Neuronal stem cell (in vitro differentiated cells): ENCODE data around the gene HNRNPLL.

Experiments
- DNase-seq: peaks from one replicate; pipeline ENCODE4 v3.0.0-alpha.2; 2013; ENCODE audit warnings: low spot score
- H2AFZ ChIP-seq: one replicate; pipeline ENCODE4 v1.6.1; 2013; ENCODE audit warnings: mild to moderate bottlenecking, low read length, inconsistent platforms
- H2AK5ac ChIP-seq: 2 replicates; pipeline ENCODE4 v1.6.1; 2013; ENCODE audit warnings: low read depth, mild to moderate bottlenecking, inconsistent platforms, low read length, moderate library complexity, mixed read lengths
- H2BK120ac ChIP-seq: 2 replicates; pipeline ENCODE4 v1.6.1; 2013; ENCODE audit warnings: low read depth, mild to moderate bottlenecking, inconsistent platforms, low read length, moderate library complexity, mixed read lengths
- H2BK12ac ChIP-seq: one replicate; pipeline ENCODE4 v1.6.1; 2013; ENCODE audit warnings: low read length, inconsistent platforms
- H2BK15ac ChIP-seq: 2 replicates; pipeline ENCODE4 v1.6.1; 2013; ENCODE audit warnings: mild to moderate bottlenecking, low read length, inconsistent platforms, mixed read lengths
- H2BK5ac ChIP-seq: one replicate; pipeline ENCODE4 v1.6.1; 2013; ENCODE audit warnings: inconsistent platforms, mild to moderate bottlenecking, low read length, moderate library complexity
- H3K14ac ChIP-seq: one replicate; pipeline ENCODE4 v1.6.1; 2013; ENCODE audit warnings: low read length, inconsistent platforms
- H3K18ac ChIP-seq: 2 replicates; pipeline ENCODE4 v1.6.1; 2013; ENCODE audit warnings: low read length, inconsistent platforms
- H3K23ac ChIP-seq: 2 replicates; pipeline ENCODE4 v1.6.1; 2013; ENCODE audit warnings: low read depth, mild to moderate bottlenecking, mixed read lengths, low read length, inconsistent platforms; ENCODE audit not compliant: poor library complexity
- H3K27ac ChIP-seq: replicated peaks from 3 replicates; pipeline ENCODE4 v1.5.1; 2013; ENCODE audit warnings: low read length, inconsistent platforms
- H3K27me3 ChIP-seq, 3 experiments: 2 replicates each; pipeline ENCODE4 v1.6.1; 2013; ENCODE audit warnings: low read length in 3 of 3, mild to moderate bottlenecking in 2 of 3, inconsistent platforms in 1 of 3, low read depth in 1 of 3, mixed read lengths in 1 of 3, moderate library complexity in 1 of 3; ENCODE audit not compliant: control insufficient read depth in 3 of 3, insufficient read depth in 3 of 3
- H3K36me3 ChIP-seq, 2 donors: replicated peaks in 1 of 2; 2 replicates each; pipeline ENCODE4 v1.6.1; 2013; ENCODE audit warnings: low read length in 2 of 2; ENCODE audit not compliant: control insufficient read depth in 2 of 2, insufficient read depth in 2 of 2
- H3K4ac ChIP-seq: 2 replicates; pipeline ENCODE4 v1.6.1; 2013; ENCODE audit warnings: inconsistent platforms, mild to moderate bottlenecking, low read length, moderate library complexity
- H3K4me1 ChIP-seq, 2 donors: 1 replicate in 1 of 2; 2 replicates in 1 of 2; pipeline ENCODE4 v1.6.1; 2013; ENCODE audit warnings: low read length in 2 of 2, low read depth in 1 of 2; ENCODE audit not compliant: control insufficient read depth in 2 of 2, insufficient read depth in 1 of 2
- H3K4me2 ChIP-seq: one replicate; pipeline ENCODE4 v1.6.1; 2013; ENCODE audit warnings: mild to moderate bottlenecking, low read length, inconsistent platforms; ENCODE audit not compliant: insufficient read depth, poor library complexity, severe bottlenecking
- H3K4me3 ChIP-seq, 2 donors: 2 replicates each; pipeline ENCODE4 v1.5.1; 2013; ENCODE audit warnings: low read length in 2 of 2, mild to moderate bottlenecking in 2 of 2, inconsistent platforms in 1 of 2, moderate library complexity in 1 of 2
- H3K79me1 ChIP-seq: one replicate; pipeline ENCODE4 v1.6.1; 2013; ENCODE audit warnings: low read depth, mild to moderate bottlenecking, inconsistent platforms, low read length, moderate library complexity
- H3K9ac ChIP-seq: one replicate; pipeline ENCODE4 v1.6.1; 2013; ENCODE audit warnings: mild to moderate bottlenecking, low read depth, low read length, inconsistent platforms; ENCODE audit not compliant: poor library complexity
- H3K9me3 ChIP-seq, 2 donors: replicated peaks in 1 of 2; 2 replicates each; pipeline versions ENCODE3 to v1.6.1; 2013; ENCODE audit warnings: low read length in 2 of 2, mild to moderate bottlenecking in 2 of 2, inconsistent platforms in 1 of 2, low read depth in 1 of 2, mixed read lengths in 1 of 2, moderate library complexity in 1 of 2; ENCODE audit not compliant: control insufficient read depth in 2 of 2, insufficient read depth in 1 of 2
- H4K8ac ChIP-seq: one replicate; pipeline ENCODE4 v1.6.1; 2013; ENCODE audit warnings: low read depth, mild to moderate bottlenecking, inconsistent platforms, low read length, moderate library complexity
- H4K91ac ChIP-seq: one replicate; pipeline ENCODE4 v1.6.1; 2013; ENCODE audit warnings: low read length, low read depth, mild to moderate bottlenecking, inconsistent platforms; ENCODE audit not compliant: poor library complexity
- WGBS, 2 donors: extraction: QIAGEN DNeasy Blood & Tissue Kit; methylation state at CpG; one replicate each; pipeline ENCODE4 v1.1.7; 2013; ENCODE audit warnings: missing lambda C conversion rate in 2 of 2, mixed read lengths in 1 of 2; ENCODE audit not compliant: insufficient read length in 2 of 2, insufficient replicate concordance in 1 of 2; ENCODE audit errors: extremely low coverage in 2 of 2; 5-methylcytosine and 5-hydroxymethylcytosine counted together

The HNRNPLL gene

GRCh38 chr2:38633895-38634294, 31.2 kb upstream of the HNRNPLL start:
- Histone ChIP-seq H3K4ac (no peak overlapping the region), H4K8ac (no peak overlapping the region), H3K4me1 (no peaks in the 10 kb centered on the region), H3K23ac (no peak overlapping the region), H2BK120ac (no peak overlapping the region), H3K79me1 (no peaks in the 10 kb centered on the region), H3K9me3 (peaks cover 2 to 4% of the 10 kb centered on the region in 2 donors), H3K4me3 (no peak overlapping the region), H3K9ac (no peak overlapping the region), H2BK12ac (no peak overlapping the region), H4K91ac (no peak overlapping the region), H2AFZ (no peak overlapping the region), H2BK15ac (no peak overlapping the region), H2BK5ac (no peak overlapping the region), H3K18ac (no peak overlapping the region), H3K36me3 (no peaks in the 10 kb centered on the region), H2AK5ac (no peak overlapping the region), H3K27me3 (peaks cover 0 to 4% (median 0%) of the 10 kb centered on the region in 3 experiments), H3K4me2 (no peak overlapping the region), H3K14ac (no peak overlapping the region), H3K27ac (no peak overlapping the region)
- DNase-seq = no peak
- whole genome bisulfite sequencing, 2 donors = no CpG with 5 or more reads among the region's 2 CpGs

- H2AK5ac ChIP-seq = no peak overlapping the region
- H3K4ac ChIP-seq = no peak overlapping the region
- no peak overlapping the region for H3K27ac ChIP-seq
- no peak overlapping the region for H2BK5ac ChIP-seq
- no peak overlapping the region for H3K14ac ChIP-seq
- no peak overlapping the region for H2AFZ ChIP-seq
- H3K36me3 ChIP-seq = no peaks in the 10 kb centered on the region
- H3K4me1 ChIP-seq = no peaks in the 10 kb centered on the region
- H4K91ac ChIP-seq = no peak overlapping the region
- H3K9ac ChIP-seq = no peak overlapping the region
- H3K4me3 ChIP-seq = no peak overlapping the region
- H3K4me2 ChIP-seq = no peak overlapping the region
- no peak overlapping the region for H4K8ac ChIP-seq
- no peak for DNase-seq
- peaks cover 2 to 4% of the 10 kb centered on the region in 2 donors for H3K9me3 ChIP-seq
- no peaks in the 10 kb centered on the region for H3K79me1 ChIP-seq
- no peak overlapping the region for H2BK120ac ChIP-seq
- no peak overlapping the region for H3K18ac ChIP-seq
- H3K27me3 ChIP-seq = peaks cover 0 to 4% (median 0%) of the 10 kb centered on the region in 3 experiments
- H2BK12ac ChIP-seq = no peak overlapping the region
- no peak overlapping the region for H3K23ac ChIP-seq
- H2BK15ac ChIP-seq = no peak overlapping the region
Measured at GRCh38 chr2:38632980-38633379, 30.3 kb upstream of the HNRNPLL start.

GRCh38 chr2:38631976-38632375, 29.2 kb upstream of the HNRNPLL start:
- Histone ChIP-seq H2AK5ac (no peak overlapping the region), H3K9ac (no peak overlapping the region), H4K8ac (no peak overlapping the region), H3K18ac (no peak overlapping the region), H2BK120ac (no peak overlapping the region), H3K14ac (no peak overlapping the region), H3K4me1 (no peaks in the 10 kb centered on the region), H3K36me3 (no peaks in the 10 kb centered on the region), H3K4me2 (no peak overlapping the region), H2BK15ac (no peak overlapping the region), H2BK5ac (no peak overlapping the region), H2BK12ac (no peak overlapping the region), H3K79me1 (no peaks in the 10 kb centered on the region), H3K4me3 (no peak overlapping the region), H3K4ac (no peak overlapping the region), H3K27me3 (peaks cover 0 to 11% (median 0%) of the 10 kb centered on the region in 3 experiments), H3K27ac (no peak overlapping the region), H3K9me3 (peaks cover 2 to 4% of the 10 kb centered on the region in 2 donors), H3K23ac (no peak overlapping the region), H2AFZ (no peak overlapping the region), H4K91ac (no peak overlapping the region)
- no peak for DNase-seq
- no CpG with 5 or more reads among the region's 2 CpGs for WGBS, 2 donors

- no peak overlapping the region for H2AK5ac ChIP-seq
- no peak overlapping the region for H2BK15ac ChIP-seq
- H2AFZ ChIP-seq = no peak overlapping the region
- no peak overlapping the region for H3K4ac ChIP-seq
- H3K9me3 ChIP-seq = peaks cover 2 to 4% of the 10 kb centered on the region in 2 donors
- no peaks in the 10 kb centered on the region for H3K4me1 ChIP-seq
- no peak overlapping the region for H3K27ac ChIP-seq
- no peaks in the 10 kb centered on the region for H3K36me3 ChIP-seq
- no CpG with 5 or more reads among the region's 1 CpG for WGBS, 2 donors
- peaks cover 0 to 12% (median 0%) of the 10 kb centered on the region in 3 experiments for H3K27me3 ChIP-seq
- no peak overlapping the region for H3K18ac ChIP-seq
- no peak overlapping the region for H4K91ac ChIP-seq
- no peak overlapping the region for H3K4me2 ChIP-seq
- no peaks in the 10 kb centered on the region for H3K79me1 ChIP-seq
- H2BK120ac ChIP-seq = no peak overlapping the region
- H3K4me3 ChIP-seq = no peak overlapping the region
- no peak overlapping the region for H3K23ac ChIP-seq
- no peak overlapping the region for H2BK5ac ChIP-seq
- no peak overlapping the region for H4K8ac ChIP-seq
- no peak overlapping the region for H3K14ac ChIP-seq
- no peak for DNase-seq
- no peak overlapping the region for H3K9ac ChIP-seq
- H2BK12ac ChIP-seq = no peak overlapping the region
Measured at GRCh38 chr2:38629684-38630083, 27.0 kb upstream of the HNRNPLL start.
